B cell (primary cell): ENCODE data around the gene ZNF335. TPM values are rescaled to one million over a fixed set of nuclear protein-coding genes. Genes with fewer than 3 reads are reported as not detected.

Experiments used
- ATAC-seq: fragments of 200-7000 bp; cut with Tn5 transposase; one replicate; pipeline ENCODE4 v1.10.0; 2021; ENCODE audit warnings: low read depth, mild to moderate bottlenecking, moderate number of reproducible peaks, moderate library complexity
- CTCF ChIA-PET: fragments of 350-600 bp; sonication (Branson Sonifier 250); formaldehyde crosslinking; loops from one replicate; lab custom pipeline; 2021; ENCODE audit warnings: antibody characterized with exemption, inconsistent platforms; lab: Charles Lee
- POLR2A ChIA-PET: fragments of 350-600 bp; sonication (Branson Sonifier 250); formaldehyde crosslinking; loops from one replicate; lab custom pipeline; 2021; ENCODE audit warnings: antibody characterized with exemption; lab: Charles Lee
- DNase-seq: peaks from one replicate; pipeline ENCODE4 v3.0.0; 2013
- H2AFZ ChIP-seq: 2 replicates; pipeline ENCODE4 v1.6.1; 2012; ENCODE audit warnings: mild to moderate bottlenecking, low read depth, low read length; ENCODE audit not compliant: insufficient read depth, poor library complexity, severe bottlenecking
- H3K27ac ChIP-seq, 2 donors: 1 replicate in 1 of 2; 2 replicates in 1 of 2; pipeline ENCODE4 v1.5.1; 2012 to 2013; ENCODE audit warnings: low read length in 2 of 2, mild to moderate bottlenecking in 2 of 2, moderate library complexity in 1 of 2
- H3K27me3 ChIP-seq, 4 experiments: fragments of 200-600 bp in 1 of 4; sonication (generic) in 1 of 4; replicated peaks in 1 of 4; 1 replicate in 2 of 4; 2 replicates in 2 of 4; pipeline versions ENCODE4 v1.6.1 to v1.7.0; 2013 to 2016; ENCODE audit warnings: low read length in 3 of 4, mild to moderate bottlenecking in 2 of 4, mixed read lengths in 1 of 4, moderate library complexity in 1 of 4; ENCODE audit not compliant: insufficient read depth in 4 of 4, control insufficient read depth in 3 of 4; ENCODE audit errors: control extremely low read depth in 1 of 4
- H3K36me3 ChIP-seq, 2 experiments: replicated peaks in 1 of 2; 1 replicate in 1 of 2; 2 replicates in 1 of 2; pipeline versions ENCODE4 v1.6.1 to v1.7.1; 2013; ENCODE audit warnings: low read length in 1 of 2; ENCODE audit not compliant: insufficient read depth in 2 of 2, control insufficient read depth in 1 of 2; ENCODE audit errors: control extremely low read depth in 1 of 2, extremely low read depth in 1 of 2
- H3K4me1 ChIP-seq, 2 donors: fragments of 200-600 bp in 1 of 2; sonication (generic) in 1 of 2; 1 replicate in 1 of 2; 2 replicates in 1 of 2; pipeline versions ENCODE4 v1.5.1 to v1.6.1; 2013 to 2017; ENCODE audit warnings: low read length in 2 of 2; ENCODE audit not compliant: control insufficient read depth in 2 of 2, insufficient read depth in 2 of 2
- H3K4me2 ChIP-seq: replicated peaks from 2 replicates; pipeline ENCODE3; 2012; ENCODE audit warnings: mild to moderate bottlenecking, low read depth, low read length; ENCODE audit not compliant: poor library complexity, severe bottlenecking
- H3K4me3 ChIP-seq, 5 experiments: fragments of 200-600 bp in 1 of 5; sonication (generic) in 1 of 5; 1 replicate in 3 of 5; 2 replicates in 2 of 5; pipeline versions ENCODE4 v1.5.1 to v1.7.0; 2011 to 2016; ENCODE audit warnings: low read length in 4 of 5, mild to moderate bottlenecking in 4 of 5, low read depth in 2 of 5, control low read depth in 1 of 5, moderate library complexity in 1 of 5; ENCODE audit not compliant: insufficient read depth in 1 of 5; ENCODE audit errors: control extremely low read depth in 1 of 5, extremely low read depth in 1 of 5
- H3K79me2 ChIP-seq: fragments of 200-600 bp; sonication (generic); one replicate; pipeline ENCODE4 v1.6.0; 2016; ENCODE audit warnings: low read length; ENCODE audit not compliant: control insufficient read depth, insufficient read depth
- H3K9ac ChIP-seq: fragments of 200-600 bp; sonication (generic); 2 replicates; pipeline ENCODE4 v1.6.1; 2017; ENCODE audit warnings: mild to moderate bottlenecking, low read length, moderate library complexity
- H3K9me3 ChIP-seq, 3 donors: one replicate each; pipeline versions ENCODE4 v1.6.1 to v1.7.1; 2013; ENCODE audit warnings: low read length in 2 of 3; ENCODE audit not compliant: control insufficient read depth in 2 of 3, insufficient read depth in 1 of 3; ENCODE audit errors: control extremely low read depth in 1 of 3
- H4K20me1 ChIP-seq: 2 replicates; pipeline ENCODE4 v1.6.0; 2012; ENCODE audit warnings: mild to moderate bottlenecking, low read length; ENCODE audit not compliant: insufficient read depth, control insufficient read depth, poor library complexity, severe bottlenecking
- H3K27ac Mint-ChIP-seq: one replicate; pipeline ENCODE4 v1.8.0; 2021; ENCODE audit warnings: mixed read lengths
- H3K27me3 Mint-ChIP-seq: one replicate; pipeline ENCODE4 v1.8.0; 2021; ENCODE audit warnings: mixed read lengths
- H3K4me1 Mint-ChIP-seq: one replicate; pipeline ENCODE4 v1.8.0; 2021; ENCODE audit warnings: mixed read lengths
- H3K4me3 Mint-ChIP-seq: one replicate; pipeline ENCODE4 v1.8.0; 2021; ENCODE audit warnings: mixed read lengths
- H3K9me3 Mint-ChIP-seq: one replicate; pipeline ENCODE4 v1.8.0; 2022; ENCODE audit warnings: mixed read lengths; ENCODE audit not compliant: insufficient read depth
- EZH2 ChIP-seq: IDR thresholded peaks from 2 replicates; pipeline ENCODE4 v1.6.1; 2012; ENCODE audit warnings: borderline replicate concordance, low read depth, mild to moderate bottlenecking, moderate library complexity, low read length; ENCODE audit not compliant: insufficient read depth, poor library complexity, severe bottlenecking
- WGBS: methylation state at CpG from one replicate; pipeline ENCODE4 v1.1.5; 2013; ENCODE audit warnings: missing lambda C conversion rate; ENCODE audit not compliant: insufficient coverage; 5-methylcytosine and 5-hydroxymethylcytosine counted together
- intact Hi-C: fragments of 100-400 bp; cut with micrococcal nuclease; formaldehyde crosslinking; loops from one replicate; pipeline ENCODE4 v1.10.0; 2022
- polyA plus RNA-seq: library from polyadenylated mRNA; depleted of rRNA; stranded (reverse); fragments of >200 nt; gene quantifications from 2 replicates; pipeline ENCODE4 v1.2.3, GENCODE V29; 2012
- total RNA-seq, 2 donors: library from RNA; stranded (reverse); fragments of 120-200 nt in 1 of 2; gene quantifications; 1 replicate in 1 of 2; 2 replicates in 1 of 2; pipeline versions ENCODE4 v1.2.3 to v1.2.4, GENCODE V29; 2013 to 2022
- TF ChIP-seq, protein P1 (sequence below): fragments of 200-600 bp; IDR thresholded peaks from one replicate; pipeline ENCODE4 v1.8.0; 2022; ENCODE audit warnings: antibody characterized with exemption, mild to moderate bottlenecking

The ZNF335 gene
- total and polyA plus RNA-seq, 2 donors (not counting 1 experiment from before 2014, with no cell fraction given): 62.3 to 62.7 TPM

DNA sequence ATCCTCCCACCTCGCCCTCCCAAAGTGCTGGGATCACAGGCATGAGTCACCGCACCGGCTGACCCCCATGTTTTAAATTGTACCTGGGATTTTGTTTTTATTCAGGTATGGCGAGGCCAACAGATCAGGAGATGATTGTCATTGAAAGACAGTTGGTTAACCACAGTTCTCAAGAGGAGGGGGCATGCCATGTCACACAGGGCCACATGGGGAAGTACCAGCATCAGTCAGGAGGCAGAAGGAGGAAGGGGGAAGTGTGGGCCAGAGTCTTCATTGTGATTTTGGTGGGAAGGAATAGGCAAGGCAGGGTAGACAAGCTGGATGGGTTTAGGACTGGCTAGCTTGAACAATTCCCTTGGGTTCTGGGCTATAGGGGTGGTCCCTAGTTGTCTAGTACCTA lies 26.8 kb upstream of the ZNF335 start:
- intact Hi-C loops: no loop called here

DNA sequence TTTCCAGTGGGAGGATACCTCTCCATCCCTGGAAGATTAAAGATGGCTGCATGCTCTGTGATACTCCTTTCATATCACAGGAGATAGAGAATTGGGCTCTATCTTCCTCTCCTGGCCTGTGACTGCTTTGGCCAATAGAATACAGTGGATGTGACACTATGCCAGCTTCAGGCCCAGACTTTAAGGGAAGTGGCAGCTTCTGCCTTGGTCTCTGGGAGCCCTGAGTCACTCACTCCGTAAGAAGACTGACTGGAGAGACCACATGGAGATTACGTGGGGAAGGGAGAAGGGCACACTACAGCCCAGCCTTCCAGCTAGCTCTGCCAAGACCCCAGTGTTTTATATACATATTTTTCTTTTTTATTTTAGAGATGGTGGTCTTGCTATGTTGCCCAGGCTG lies 26.3 kb upstream of the ZNF335 start:
- no peak overlapping the region for H3K27ac Mint-ChIP-seq
- H3K4me3 Mint-ChIP-seq: no peak overlapping the region
- TF ChIP-seq, protein P1, sequence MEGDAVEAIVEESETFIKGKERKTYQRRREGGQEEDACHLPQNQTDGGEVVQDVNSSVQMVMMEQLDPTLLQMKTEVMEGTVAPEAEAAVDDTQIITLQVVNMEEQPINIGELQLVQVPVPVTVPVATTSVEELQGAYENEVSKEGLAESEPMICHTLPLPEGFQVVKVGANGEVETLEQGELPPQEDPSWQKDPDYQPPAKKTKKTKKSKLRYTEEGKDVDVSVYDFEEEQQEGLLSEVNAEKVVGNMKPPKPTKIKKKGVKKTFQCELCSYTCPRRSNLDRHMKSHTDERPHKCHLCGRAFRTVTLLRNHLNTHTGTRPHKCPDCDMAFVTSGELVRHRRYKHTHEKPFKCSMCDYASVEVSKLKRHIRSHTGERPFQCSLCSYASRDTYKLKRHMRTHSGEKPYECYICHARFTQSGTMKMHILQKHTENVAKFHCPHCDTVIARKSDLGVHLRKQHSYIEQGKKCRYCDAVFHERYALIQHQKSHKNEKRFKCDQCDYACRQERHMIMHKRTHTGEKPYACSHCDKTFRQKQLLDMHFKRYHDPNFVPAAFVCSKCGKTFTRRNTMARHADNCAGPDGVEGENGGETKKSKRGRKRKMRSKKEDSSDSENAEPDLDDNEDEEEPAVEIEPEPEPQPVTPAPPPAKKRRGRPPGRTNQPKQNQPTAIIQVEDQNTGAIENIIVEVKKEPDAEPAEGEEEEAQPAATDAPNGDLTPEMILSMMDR: no peak
- no peak for TF ChIP-seq EZH2
- 20% methylated on average over 1 of the region's 2 CpGs for WGBS
- no peak overlapping the region for H3K4me3 ChIP-seq
- DNase-seq: no peak
- peak overlapping the region; percentile 20 for H3K4me2 ChIP-seq
- CTCF ChIA-PET: interaction anchor here (1.2 to 1.7 kb wide), 3 partner anchors 9 to 29 kb away, joined by 3 to 9 read pairs (median 4); no protein-coding TSS in a partner anchor
- peaks cover 0 to 2% (median 0%) of the 10 kb centered on the region in 3 donors for H3K9me3 ChIP-seq
- H3K27ac ChIP-seq: no peak overlapping the region
- H3K4me1 ChIP-seq: peaks cover 27 to 34% of the 10 kb centered on the region in 2 donors
- POLR2A ChIA-PET: no interaction called here
- ATAC-seq: no peak
- H3K9ac ChIP-seq: no peak overlapping the region
- H4K20me1 ChIP-seq: no peaks in the 10 kb centered on the region
- no peak overlapping the region for H2AFZ ChIP-seq
- H3K27me3 ChIP-seq: peaks cover 0 to 21% (median 0%) of the 10 kb centered on the region in 4 experiments
- H3K36me3 ChIP-seq: no peaks in the 10 kb centered on the region
- no peaks in the 10 kb centered on the region for H3K79me2 ChIP-seq
- peaks cover 10% of the 10 kb centered on the region for H3K27me3 Mint-ChIP-seq
- peaks cover 33% of the 10 kb centered on the region for H3K4me1 Mint-ChIP-seq
- intact Hi-C loops: no loop called here
- H3K9me3 Mint-ChIP-seq: no peaks in the 10 kb centered on the region

More for the DNA sequence above, 26.8 kb upstream of the ZNF335 start:
- Histone ChIP-seq H3K36me3 (no peaks in the 10 kb centered on the region), H3K9me3 (peaks cover 0 to 2% (median 0%) of the 10 kb centered on the region in 3 donors), H3K9ac (no peak overlapping the region), H3K27me3 (peaks cover 0 to 21% (median 0%) of the 10 kb centered on the region in 4 experiments), H3K79me2 (no peaks in the 10 kb centered on the region), H3K4me3 (no peak overlapping the region), H2AFZ (no peak overlapping the region), H3K4me2 (peak overlapping the region; percentile 20), H3K4me1 (peaks cover 30 to 37% of the 10 kb centered on the region in 2 donors), H4K20me1 (no peaks in the 10 kb centered on the region), H3K27ac (no peak overlapping the region)
- ATAC-seq: peak; percentile 65
- DNase-seq: peak; percentile 64
- Mint-ChIP-seq H3K4me1 (peaks cover 35% of the 10 kb centered on the region), H3K4me3 (no peak overlapping the region), H3K27me3 (peaks cover 10% of the 10 kb centered on the region), H3K9me3 (no peaks in the 10 kb centered on the region), H3K27ac (no peak overlapping the region)
- 0% methylated on average over 1 of the region's 4 CpGs for WGBS
- ChIA-PET POLR2A (no interaction called here), CTCF (interaction anchor here (1.2 to 1.9 kb wide), 5 partner anchors 9 to 131 kb away, joined by 3 to 11 read pairs (median 4); no protein-coding TSS in a partner anchor)
- TF ChIP-seq, protein P1: no peak
- no peak for TF ChIP-seq EZH2
